HCT116 (cell line): Measurements from ENCODE around the gene HDLBP. TPM values are rescaled to one million over a fixed set of nuclear protein-coding genes. Genes with fewer than 3 reads are reported as not detected.

Source experiments
- ATAC-seq: fragments of 200-7000 bp; cut with Tn5 transposase; 2 replicates; pipeline ENCODE4 v1.9.1; 2020; ENCODE audit warnings: mild to moderate bottlenecking, moderate library complexity
- BruUV-seq: library from RNA; stranded (reverse); fragments of 400-500 nt; replicated peaks from 2 replicates; lab custom pipeline; 2021; lab: Mats Ljungman, UMichigan
- CTCF ChIA-PET: fragments of 300-600 bp; sonication (Branson Sonifier 250); formaldehyde crosslinking; loops from one replicate; lab custom pipeline; 2021; ENCODE audit warnings: antibody characterized with exemption; lab: Charles Lee
- POLR2A ChIA-PET: fragments of 300-600, 350-600 bp; sonication (Branson Sonifier 250); formaldehyde crosslinking; loops from one replicate; lab custom pipeline; 2021; ENCODE audit warnings: antibody characterized with exemption; lab: Charles Lee
- RAD21 ChIA-PET, 2 experiments: fragments of 300-600 bp; sonication (Branson Sonifier 250); formaldehyde crosslinking; loops; one replicate each; lab custom pipeline; 2023; ENCODE audit warnings: low total read pairs in 2 of 2; ENCODE audit not compliant: uncharacterized antibody in 2 of 2, unreplicated experiment in 2 of 2, low non-redundant PET in 1 of 2; lab: Charles Lee
- DNase-seq: peaks from one replicate; pipeline ENCODE4 v3.0.0-alpha.2; 2010; ENCODE audit warnings: low read depth, low spot score
- H2AFZ ChIP-seq: fragments of 200-600 bp; shearing (Covaris generic), sonication (generic); 2 replicates; pipeline ENCODE4 v1.6.1; 2017; ENCODE audit warnings: low read depth, mixed run types, mixed read lengths, antibody characterized with exemption, low read length; ENCODE audit not compliant: poor library complexity, severe bottlenecking
- H3K27ac ChIP-seq: 2 replicates; pipeline ENCODE4 v1.5.1; 2012; ENCODE audit warnings: low read depth, low read length
- H3K27me3 ChIP-seq: fragments of 200-600 bp; sonication (generic); 2 replicates; pipeline ENCODE4 v1.6.1; 2016; ENCODE audit warnings: mixed run types, low read length, mixed read lengths; ENCODE audit not compliant: insufficient read depth
- H3K36me3 ChIP-seq, 2 experiments: fragments of 200-500 bp in 1 of 2; fragments of 200-600 bp in 1 of 2; sonication (Bioruptor generic) in 1 of 2; sonication (generic) in 1 of 2; 2 replicates each; pipeline versions ENCODE4 v1.5.1 to v1.6.1; 2014 to 2016; ENCODE audit warnings: low read length in 2 of 2, inconsistent platforms in 1 of 2, mixed read lengths in 1 of 2, mixed run types in 1 of 2; ENCODE audit not compliant: insufficient read depth in 2 of 2, control insufficient read depth in 1 of 2
- H3K4me1 ChIP-seq, 2 experiments: fragments of 200-600 bp in 1 of 2; sonication (generic) in 1 of 2; 2 replicates each; pipeline versions ENCODE4 v1.5.1 to v1.6.1; 2012 to 2017; ENCODE audit warnings: low read length in 2 of 2, inconsistent platforms in 1 of 2, mild to moderate bottlenecking in 1 of 2, mixed read lengths in 1 of 2, mixed run types in 1 of 2, moderate library complexity in 1 of 2; ENCODE audit not compliant: insufficient read depth in 2 of 2, control insufficient read depth in 1 of 2
- H3K4me2 ChIP-seq: fragments of 200-600 bp; sonication (generic); 2 replicates; pipeline ENCODE4 v1.6.1; 2017; ENCODE audit warnings: mixed run types, low read length, mixed read lengths
- H3K4me3 ChIP-seq, 2 experiments: fragments of 200-600 bp in 1 of 2; sonication (generic) in 1 of 2; replicated peaks in 1 of 2; 2 replicates each; pipeline ENCODE4 v1.5.1; 2011 to 2016; ENCODE audit warnings: low read length in 2 of 2, control low read depth in 1 of 2, low read depth in 1 of 2, mild to moderate bottlenecking in 1 of 2, mixed read lengths in 1 of 2, mixed run types in 1 of 2
- H3K79me2 ChIP-seq: fragments of 200-600 bp; sonication (generic); 2 replicates; pipeline ENCODE4 v1.6.1; 2017; ENCODE audit warnings: mild to moderate bottlenecking, mixed run types, low read length, moderate library complexity, mixed read lengths; ENCODE audit not compliant: insufficient read depth
- H3K9ac ChIP-seq: fragments of 200-600 bp; sonication (generic); 2 replicates; pipeline ENCODE4 v1.6.1; 2016; ENCODE audit warnings: low read length, mixed read lengths
- H3K9me2 ChIP-seq: fragments of 200-600 bp; sonication (generic), shearing (Covaris generic); 2 replicates; pipeline ENCODE4 v1.6.1; 2017; ENCODE audit warnings: mixed run types, mild to moderate bottlenecking, moderate library complexity; ENCODE audit not compliant: insufficient read depth
- H3K9me3 ChIP-seq, 2 experiments: fragments of 200-500 bp in 1 of 2; fragments of 200-600 bp in 1 of 2; sonication (Bioruptor generic) in 1 of 2; sonication (generic) in 1 of 2; 2 replicates each; pipeline ENCODE4 v1.6.1; 2014 to 2017; ENCODE audit warnings: low read length in 2 of 2, mixed read lengths in 2 of 2, inconsistent platforms in 1 of 2, low read depth in 1 of 2, mild to moderate bottlenecking in 1 of 2, mixed run types in 1 of 2, moderate library complexity in 1 of 2; ENCODE audit not compliant: control insufficient read depth in 1 of 2, insufficient read depth in 1 of 2
- H4K20me1 ChIP-seq: fragments of 200-600 bp; sonication (generic), shearing (Covaris generic); 2 replicates; pipeline ENCODE4 v1.6.1; 2017; ENCODE audit warnings: mixed run types, mild to moderate bottlenecking, moderate library complexity; ENCODE audit not compliant: insufficient read depth
- ATF3 ChIP-seq: IDR thresholded peaks from 2 replicates; pipeline ENCODE4 v1.6.1; 2012
- SP1 ChIP-seq: IDR thresholded peaks from 2 replicates; pipeline ENCODE4 v1.6.1; 2012; ENCODE audit warnings: low read depth
- TCF7L2 ChIP-seq: IDR thresholded peaks from 2 replicates; pipeline ENCODE4 v1.7.0; 2011; ENCODE audit warnings: borderline replicate concordance, inconsistent platforms; ENCODE audit not compliant: insufficient read depth, insufficient read length; ENCODE audit errors: extremely low read depth
- ZBTB33 ChIP-seq: IDR thresholded peaks from 2 replicates; pipeline ENCODE4 v1.6.1; 2011; ENCODE audit warnings: mild to moderate bottlenecking, low read length, moderate library complexity; ENCODE audit not compliant: insufficient replicate concordance; ENCODE audit errors: extremely low read depth
- intact Hi-C: fragments of 100-400 bp; cut with micrococcal nuclease; formaldehyde crosslinking; loops from 2 replicates; pipeline ENCODE4 v1.10.0; 2022
- total RNA-seq: library from RNA; stranded (reverse); gene quantifications from one replicate; pipeline ENCODE4 v1.2.1, GENCODE V29; 2021; ENCODE audit not compliant: unreplicated experiment

HDLBP gene
- total RNA-seq, 1 experiment from 2014 or later = 462 TPM

- Histone ChIP-seq H3K9me3 (no peaks in the 10 kb centered on the region), H3K4me3 (no peak overlapping the region), H3K36me3 (no peaks in the 10 kb centered on the region), H3K27ac (no peak overlapping the region), H3K9ac (no peak overlapping the region), H3K9me2 (no peaks in the 10 kb centered on the region), H2AFZ (no peak overlapping the region), H3K4me1 (peaks cover 13 to 20% of the 10 kb centered on the region in 2 experiments), H4K20me1 (no peaks in the 10 kb centered on the region), H3K79me2 (no peaks in the 10 kb centered on the region), H3K27me3 (no peaks in the 10 kb centered on the region), H3K4me2 (no peak overlapping the region)
- CTCF ChIA-PET = no interaction called here
- no peak for DNase-seq
- no peak for ATAC-seq
- no TSS peak for BruUV-seq
- no peak for TF ChIP-seq ATF3
- intact Hi-C loops = no loop called here
- POLR2A ChIA-PET = no interaction called here
- RAD21 ChIA-PET = no interaction called here
Measured at GRCh38 chr2:241219856-241220356, 95.6 kb downstream of the HDLBP start.

GRCh38 chr2:241219030-241219382 is 96.5 kb downstream of the HDLBP start:
- H3K9ac ChIP-seq = no peak overlapping the region
- TF ChIP-seq TCF7L2 (no peak), ZBTB33 (no peak), SP1 (no peak)
- H3K9me2 ChIP-seq = no peaks in the 10 kb centered on the region
- RAD21 ChIA-PET = no interaction called here
- H4K20me1 ChIP-seq = no peaks in the 10 kb centered on the region
- H3K4me2 ChIP-seq = peak overlapping the region; percentile 64
- H3K27ac ChIP-seq = no peak overlapping the region
- ATAC-seq (no peak), DNase-seq (no peak)
- H3K4me3 ChIP-seq = peak overlapping the region in 1 of 2 experiments; percentile 39; a peak in 3 of 4 replicates
- H2AFZ ChIP-seq = no peak overlapping the region
- POLR2A ChIA-PET = no interaction called here
- H3K4me1 ChIP-seq = peaks cover 10 to 16% of the 10 kb centered on the region in 2 experiments
- no TSS peak for BruUV-seq
- H3K27me3 ChIP-seq = no peaks in the 10 kb centered on the region
- H3K36me3 ChIP-seq = no peaks in the 10 kb centered on the region
- H3K9me3 ChIP-seq = no peaks in the 10 kb centered on the region
- no peaks in the 10 kb centered on the region for H3K79me2 ChIP-seq
- CTCF ChIA-PET = interaction anchor here (0.8 kb wide), 1 partner anchor 305 kb away, joined by 3 read pairs; no protein-coding TSS in a partner anchor
- intact Hi-C loops = no loop called here
